Measurements from ENCODE around the gene NR2C2AP. TPM values are rescaled to one million over a fixed set of nuclear protein-coding genes. Genes with fewer than 3 reads are reported as not detected.
"Not testable (repeated sequence)": the region's sequence is repeated elsewhere in the genome, so short reads cannot be mapped to it uniquely, and the experiment has no call there.

NR2C2AP gene
- polyA plus RNA-seq, 1 experiment: 3.8 TPM

DNA sequence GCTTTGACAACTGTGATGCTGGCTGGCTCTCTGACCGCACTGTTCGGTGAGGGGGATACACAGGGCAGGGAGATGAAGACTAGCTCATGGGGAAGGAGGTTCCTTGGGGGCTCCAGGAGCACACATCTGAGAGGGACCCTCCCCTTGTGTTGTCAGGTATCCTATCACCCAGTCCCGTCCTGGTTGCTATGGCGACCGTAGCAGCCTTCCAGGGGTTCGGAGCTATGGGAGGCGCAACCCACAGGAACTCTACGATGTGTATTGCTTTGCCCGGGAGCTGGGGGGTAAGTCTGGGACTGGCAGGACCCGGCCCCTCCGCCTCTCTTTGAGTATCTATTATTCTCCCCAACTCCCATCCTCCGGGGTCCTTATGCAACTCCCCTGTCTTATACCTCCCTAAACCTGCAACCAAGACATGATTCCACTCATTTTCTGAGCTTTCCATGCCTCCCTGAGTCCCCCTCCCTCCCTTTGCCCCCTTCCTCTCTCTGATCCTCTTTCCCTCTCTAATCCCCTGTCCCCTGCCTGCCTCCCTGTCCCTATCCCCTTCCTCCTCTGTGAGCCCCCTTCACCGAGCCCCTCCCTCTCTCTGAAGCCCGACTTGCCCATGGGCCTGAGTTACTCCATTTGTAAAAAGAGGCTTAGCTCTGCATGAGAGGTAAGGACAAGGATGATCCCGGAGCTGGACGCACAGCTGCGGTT lies 21.1 kb upstream of the NR2C2AP start:
- peaks cover 9% of the 10 kb centered on the region for H3K27me3 ChIP-seq (ENCODE audit: control insufficient read depth, insufficient read depth, low read length)
- H3K27ac ChIP-seq (ENCODE audit: low read depth, low read length): no peak overlapping the region
- CTCF ChIA-PET: no interaction called here
- DNase-seq (ENCODE audit: low read depth, low spot score): no peak
- POLR2A ChIA-PET: no interaction called here
- no peaks in the 10 kb centered on the region for H3K9me3 ChIP-seq (ENCODE audit: control insufficient read depth, insufficient read depth, low read length)
- TF ChIP-seq, protein P1, sequence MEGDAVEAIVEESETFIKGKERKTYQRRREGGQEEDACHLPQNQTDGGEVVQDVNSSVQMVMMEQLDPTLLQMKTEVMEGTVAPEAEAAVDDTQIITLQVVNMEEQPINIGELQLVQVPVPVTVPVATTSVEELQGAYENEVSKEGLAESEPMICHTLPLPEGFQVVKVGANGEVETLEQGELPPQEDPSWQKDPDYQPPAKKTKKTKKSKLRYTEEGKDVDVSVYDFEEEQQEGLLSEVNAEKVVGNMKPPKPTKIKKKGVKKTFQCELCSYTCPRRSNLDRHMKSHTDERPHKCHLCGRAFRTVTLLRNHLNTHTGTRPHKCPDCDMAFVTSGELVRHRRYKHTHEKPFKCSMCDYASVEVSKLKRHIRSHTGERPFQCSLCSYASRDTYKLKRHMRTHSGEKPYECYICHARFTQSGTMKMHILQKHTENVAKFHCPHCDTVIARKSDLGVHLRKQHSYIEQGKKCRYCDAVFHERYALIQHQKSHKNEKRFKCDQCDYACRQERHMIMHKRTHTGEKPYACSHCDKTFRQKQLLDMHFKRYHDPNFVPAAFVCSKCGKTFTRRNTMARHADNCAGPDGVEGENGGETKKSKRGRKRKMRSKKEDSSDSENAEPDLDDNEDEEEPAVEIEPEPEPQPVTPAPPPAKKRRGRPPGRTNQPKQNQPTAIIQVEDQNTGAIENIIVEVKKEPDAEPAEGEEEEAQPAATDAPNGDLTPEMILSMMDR (IDR thresholded peaks at IDR 0.05; ENCODE audit: low read depth, low read length): no peak
- H3K4me3 ChIP-seq (ENCODE audit: low read depth, low read length): no peak overlapping the region

- POLR2A ChIA-PET: no interaction called here
- DNase-seq (ENCODE audit: low read depth, low spot score): no peak
- H3K27ac ChIP-seq (ENCODE audit: low read depth, low read length): no peak overlapping the region
- no peak overlapping the region for H3K4me3 ChIP-seq (ENCODE audit: low read depth, low read length)
- TF ChIP-seq, protein P1 (IDR thresholded peaks at IDR 0.05; ENCODE audit: low read depth, low read length): no peak
- H3K27me3 ChIP-seq (ENCODE audit: control insufficient read depth, insufficient read depth, low read length): peaks cover 9% of the 10 kb centered on the region
- CTCF ChIA-PET: no interaction called here
- no peaks in the 10 kb centered on the region for H3K9me3 ChIP-seq (ENCODE audit: control insufficient read depth, insufficient read depth, low read length)
Measured at GRCh38 chr19:19223636-19224035, 20.4 kb upstream of the NR2C2AP start.

DNA sequence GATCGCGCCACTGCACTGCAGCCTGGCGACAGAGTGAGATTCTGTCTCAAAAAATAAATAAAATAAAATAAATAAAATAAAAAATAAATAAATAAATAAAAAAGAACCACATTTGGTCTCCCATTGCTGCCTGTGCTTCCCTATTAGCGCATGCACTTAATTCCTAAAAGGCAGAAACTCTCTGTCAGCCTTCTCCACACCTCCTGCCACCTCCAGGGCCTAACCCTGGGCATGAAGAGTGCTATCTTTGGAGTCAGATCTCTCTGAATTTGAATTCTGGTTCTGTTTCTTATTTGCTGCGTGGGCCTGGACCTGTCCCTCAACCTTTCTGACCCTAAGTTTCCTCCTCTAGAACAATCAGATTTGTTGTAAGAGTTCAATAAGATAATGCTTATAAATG lies 19.8 kb upstream of the NR2C2AP start:
- DNase-seq (ENCODE audit: low read depth, low spot score): no peak
- peaks cover 9% of the 10 kb centered on the region for H3K27me3 ChIP-seq (ENCODE audit: control insufficient read depth, insufficient read depth, low read length)
- TF ChIP-seq, protein P1 (IDR thresholded peaks at IDR 0.05; ENCODE audit: low read depth, low read length): no peak

DNA sequence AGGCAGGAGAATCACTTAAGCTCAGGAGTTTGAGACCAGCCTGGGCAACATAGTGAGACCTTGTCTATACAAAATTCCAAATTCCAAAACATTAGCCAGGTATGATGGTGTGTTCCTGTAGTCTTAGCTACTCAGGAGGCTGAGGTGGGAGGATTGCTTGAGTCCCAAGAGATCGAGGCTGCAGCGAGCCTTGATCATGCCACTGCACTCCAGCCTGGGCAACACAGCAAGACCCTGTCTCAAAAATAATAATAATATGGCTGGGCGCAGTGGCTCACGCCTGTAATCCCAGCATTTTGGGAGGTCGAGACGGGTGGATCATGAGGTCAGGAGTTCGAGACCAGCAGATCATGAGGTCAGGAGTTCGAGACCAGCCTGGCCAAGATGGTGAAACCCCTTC lies 17.8 kb upstream of the NR2C2AP start:
- H3K27ac ChIP-seq (ENCODE audit: low read depth, low read length); H3K9me3 ChIP-seq (ENCODE audit: control insufficient read depth, insufficient read depth, low read length); POLR2A ChIA-PET; H3K27me3 ChIP-seq (ENCODE audit: control insufficient read depth, insufficient read depth, low read length); CTCF ChIA-PET; DNase-seq (ENCODE audit: low read depth, low spot score); H3K4me3 ChIP-seq (ENCODE audit: low read depth, low read length): not testable (repeated sequence)

More for the DNA sequence above, 19.8 kb upstream of the NR2C2AP start:
- ChIA-PET CTCF (no interaction called here), POLR2A (no interaction called here)
- Histone ChIP-seq H3K4me3 (ENCODE audit: low read depth, low read length) (no peak overlapping the region), H3K9me3 (ENCODE audit: control insufficient read depth, insufficient read depth, low read length) (no peaks in the 10 kb centered on the region), H3K27ac (ENCODE audit: low read depth, low read length) (no peak overlapping the region)

- no peak for DNase-seq (ENCODE audit: low read depth, low spot score)
- H3K4me3 ChIP-seq (ENCODE audit: low read depth, low read length): no peak overlapping the region
- POLR2A ChIA-PET: interaction anchor here (0.6 kb wide), 1 partner anchor 97 kb away, joined by 5 read pairs; no protein-coding TSS in a partner anchor
- peaks cover 9% of the 10 kb centered on the region for H3K27me3 ChIP-seq (ENCODE audit: control insufficient read depth, insufficient read depth, low read length)
- no peak overlapping the region for H3K27ac ChIP-seq (ENCODE audit: low read depth, low read length)
- CTCF ChIA-PET: no interaction called here
- H3K9me3 ChIP-seq (ENCODE audit: control insufficient read depth, insufficient read depth, low read length): no peaks in the 10 kb centered on the region
- TF ChIP-seq, protein P1 (IDR thresholded peaks at IDR 0.05; ENCODE audit: low read depth, low read length): no peak
Measured at GRCh38 chr19:19218911-19219310, 15.7 kb upstream of the NR2C2AP start.

Data from AG04450 (cell line).